ENCODE data around the gene NIPBL. TPM values are rescaled to one million over a fixed set of nuclear protein-coding genes. Genes with fewer than 3 reads are reported as not detected.

The NIPBL gene
- total RNA-seq, 1 experiment from 2014 or later: 61.3 TPM

DNA sequence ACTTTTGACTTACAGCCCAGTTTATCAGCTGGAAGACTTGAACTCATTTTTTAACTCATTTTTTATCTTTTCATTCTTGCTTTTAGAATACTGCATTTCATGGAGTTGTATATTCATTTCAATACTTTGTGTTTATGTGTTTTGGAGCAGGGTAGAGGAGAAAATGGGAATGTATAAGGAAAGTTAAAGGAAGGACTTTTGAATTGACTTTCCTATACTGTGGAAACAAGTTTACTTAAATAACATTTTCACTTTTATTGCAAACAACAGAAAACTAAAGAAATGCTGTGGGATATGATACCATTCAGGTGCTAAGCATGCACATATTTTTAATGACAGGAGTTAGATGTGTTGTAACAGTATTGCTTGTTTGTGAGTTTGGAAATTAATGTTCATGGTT is 11.7 kb downstream of the NIPBL start:
- Histone ChIP-seq H3K18ac (ENCODE audit: insufficient read length, low read depth, low read length) (no peak overlapping the region), H3K27ac (ENCODE audit: insufficient read length, low read depth, low read length) (no peak overlapping the region), H4K91ac (ENCODE audit: insufficient read length, low read depth, low read length) (no peak overlapping the region), H3K4me1 (ENCODE audit: insufficient read depth, low read length) (no peaks in the 10 kb centered on the region; the same call in 1 of the 2 replicates), H2BK20ac (ENCODE audit: low read depth, low read length, poor library complexity, severe bottlenecking) (no peak overlapping the region), H3K14ac (ENCODE audit: insufficient read depth, low read length) (no peak overlapping the region), H3K9me3 (ENCODE audit: control insufficient read depth, low read depth, low read length) (no peaks in the 10 kb centered on the region), H3K79me1 (ENCODE audit: insufficient read depth, low read depth, low read length, poor library complexity, severe bottlenecking) (peaks cover 4% of the 10 kb centered on the region), H3K4ac (ENCODE audit: low read depth, low read length) (no peak overlapping the region), H3K23me2 (ENCODE audit: insufficient read length, low read depth, low read length, poor library complexity, severe bottlenecking) (no peaks in the 10 kb centered on the region), H4K8ac (replicated peaks; ENCODE audit: insufficient read length, low read depth, low read length) (no peak overlapping the region), H2BK5ac (ENCODE audit: insufficient read length, low read length) (no peak overlapping the region), H3K9ac (ENCODE audit: extremely low read depth, insufficient read length, low read length) (no peak overlapping the region), H2BK15ac (ENCODE audit: low read depth, low read length) (no peak overlapping the region), H3K23ac (ENCODE audit: insufficient read length, low read depth, low read length) (no peak overlapping the region), H3T11ph (ENCODE audit: low read length) (no peak overlapping the region), H3K79me2 (ENCODE audit: insufficient read depth, low read length) (peaks cover 29% of the 10 kb centered on the region; the same call in 1 of the 2 replicates), H3K27me3 (ENCODE audit: insufficient read depth, low read length) (no peaks in the 10 kb centered on the region), H3K56ac (ENCODE audit: insufficient read length, low read depth, low read length) (no peak overlapping the region), H2AFZ (ENCODE audit: low read length) (no peak overlapping the region), H2AK5ac (ENCODE audit: insufficient read length, low read length) (no peak overlapping the region), H2BK12ac (ENCODE audit: insufficient read length, low read depth, low read length) (no peak overlapping the region), H3K4me2 (ENCODE audit: insufficient read depth, insufficient read length, low read length) (no peak overlapping the region), H4K5ac (ENCODE audit: insufficient read length, low read depth, low read length) (no peak overlapping the region), H4K20me1 (ENCODE audit: control insufficient read depth, insufficient read depth, insufficient read length) (no peaks in the 10 kb centered on the region), H2BK120ac (ENCODE audit: low read depth, low read length, poor library complexity, severe bottlenecking) (no peak overlapping the region)
- H3K36me3 Mint-ChIP-seq (ENCODE audit: insufficient read depth in 1 of 3, low read depth in 3 of 3): peaks cover 22 to 25% (median 23%) of the 10 kb centered on the region in 3 experiments
- no peaks in the 10 kb centered on the region for H3K27me3 Mint-ChIP-seq (ENCODE audit: low read depth)
- peaks cover 16% of the 10 kb centered on the region in 2 experiments for H3K4me1 Mint-ChIP-seq
- H3K9me3 Mint-ChIP-seq: peaks cover 0 to 2% of the 10 kb centered on the region in 2 experiments; a peak in 2 of 5 replicates
- H3K27ac Mint-ChIP-seq: no peak overlapping the region
- no peak for DNase-seq
- TF ChIP-seq, protein P1, sequence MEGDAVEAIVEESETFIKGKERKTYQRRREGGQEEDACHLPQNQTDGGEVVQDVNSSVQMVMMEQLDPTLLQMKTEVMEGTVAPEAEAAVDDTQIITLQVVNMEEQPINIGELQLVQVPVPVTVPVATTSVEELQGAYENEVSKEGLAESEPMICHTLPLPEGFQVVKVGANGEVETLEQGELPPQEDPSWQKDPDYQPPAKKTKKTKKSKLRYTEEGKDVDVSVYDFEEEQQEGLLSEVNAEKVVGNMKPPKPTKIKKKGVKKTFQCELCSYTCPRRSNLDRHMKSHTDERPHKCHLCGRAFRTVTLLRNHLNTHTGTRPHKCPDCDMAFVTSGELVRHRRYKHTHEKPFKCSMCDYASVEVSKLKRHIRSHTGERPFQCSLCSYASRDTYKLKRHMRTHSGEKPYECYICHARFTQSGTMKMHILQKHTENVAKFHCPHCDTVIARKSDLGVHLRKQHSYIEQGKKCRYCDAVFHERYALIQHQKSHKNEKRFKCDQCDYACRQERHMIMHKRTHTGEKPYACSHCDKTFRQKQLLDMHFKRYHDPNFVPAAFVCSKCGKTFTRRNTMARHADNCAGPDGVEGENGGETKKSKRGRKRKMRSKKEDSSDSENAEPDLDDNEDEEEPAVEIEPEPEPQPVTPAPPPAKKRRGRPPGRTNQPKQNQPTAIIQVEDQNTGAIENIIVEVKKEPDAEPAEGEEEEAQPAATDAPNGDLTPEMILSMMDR (conservative IDR thresholded peaks at IDR 0.05): no peak
- no peak overlapping the region for H3K4me3 Mint-ChIP-seq

All from H9 (cell line).